ENCODE results near the gene RDX. TPM values are rescaled to one million over a fixed set of nuclear protein-coding genes. Genes with fewer than 3 reads are reported as not detected.
"Not testable (repeated sequence)": the region's sequence is repeated elsewhere in the genome, so short reads cannot be mapped to it uniquely, and the experiment has no call there.

RDX gene
- 58.0 and 67.6 TPM in 2 replicates for total RNA-seq (2014; rRNA removed; shearing (Covaris generic))
- polyA plus RNA-seq (2015; cell fraction: cytosol; rRNA removed): 46.5 and 61.2 TPM in 2 replicates
- 85.2 and 87.6 TPM in 2 replicates for polyA plus RNA-seq (2015; cell fraction: nucleus; rRNA removed)

DNA sequence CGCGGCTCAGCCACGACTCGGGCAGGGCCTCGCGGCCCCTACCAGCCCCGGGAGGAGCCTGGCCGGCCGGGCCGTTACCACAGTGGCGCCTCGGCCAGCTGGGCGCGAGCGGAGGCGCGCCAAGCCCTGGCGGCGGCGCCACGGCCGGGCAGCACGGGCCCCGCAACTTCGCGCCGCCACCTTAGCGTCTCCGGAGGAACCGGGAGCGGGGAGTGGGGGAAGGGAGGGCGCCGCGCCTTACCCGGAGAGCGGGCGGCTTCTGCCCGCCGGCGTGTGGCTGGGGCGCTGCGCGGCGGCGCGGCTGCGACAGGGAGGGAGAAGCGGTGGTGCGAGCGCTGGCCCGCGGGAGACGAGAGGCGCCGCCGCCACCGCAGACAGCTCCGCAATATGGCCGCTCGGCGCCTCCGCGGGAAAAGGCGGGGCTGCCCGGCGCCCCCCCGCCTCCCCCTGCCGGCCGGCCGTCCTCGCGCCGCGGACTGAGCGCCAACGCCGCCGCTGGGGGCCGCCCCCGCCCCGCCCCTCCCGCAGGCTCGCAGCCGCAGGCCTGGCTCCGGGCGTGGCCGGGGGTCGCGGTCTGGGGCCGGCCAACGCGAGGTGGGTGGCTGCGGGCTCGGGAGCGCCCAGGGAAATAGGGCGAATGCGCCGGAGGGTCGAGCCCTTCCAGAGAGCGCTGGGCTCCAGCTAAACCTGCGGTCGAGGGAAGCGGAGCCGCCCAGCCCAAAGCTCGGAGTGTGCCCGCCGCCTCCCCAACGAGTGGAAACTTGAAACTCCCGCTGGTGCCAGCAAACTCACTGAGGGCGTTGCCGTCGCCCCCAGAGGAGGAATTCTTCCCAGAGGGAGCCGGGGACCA is at the start of gene RDX:
RDX (minus strand) TSS at position 389 of the 850 bp plus-strand sequence. CDS start 16,922 bp downstream, outside the sequence.
- peak; percentile 80 for DNase-seq (ENCODE audit: low read depth)

DNA sequence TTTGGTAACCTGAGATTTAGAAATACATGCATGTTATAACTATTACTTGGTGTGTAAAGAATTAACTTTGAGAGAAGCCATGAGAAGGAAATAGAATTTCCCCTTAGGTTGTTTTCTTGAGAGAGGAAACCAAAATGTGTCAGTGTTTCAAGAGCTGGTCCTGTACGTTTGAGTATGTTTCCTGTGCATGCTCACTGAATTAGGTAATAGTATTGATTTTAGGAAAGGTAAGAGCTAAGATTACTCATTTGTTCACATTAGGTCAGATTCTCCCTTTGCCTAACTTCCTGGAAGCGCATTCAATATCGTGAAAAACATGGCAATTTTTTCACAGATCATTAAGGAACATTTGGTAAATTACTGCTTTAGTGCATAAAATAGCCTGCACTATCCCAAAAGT is 49.3 kb upstream of the RDX start:
- no peak for DNase-seq (ENCODE audit: low read depth)

DNA sequence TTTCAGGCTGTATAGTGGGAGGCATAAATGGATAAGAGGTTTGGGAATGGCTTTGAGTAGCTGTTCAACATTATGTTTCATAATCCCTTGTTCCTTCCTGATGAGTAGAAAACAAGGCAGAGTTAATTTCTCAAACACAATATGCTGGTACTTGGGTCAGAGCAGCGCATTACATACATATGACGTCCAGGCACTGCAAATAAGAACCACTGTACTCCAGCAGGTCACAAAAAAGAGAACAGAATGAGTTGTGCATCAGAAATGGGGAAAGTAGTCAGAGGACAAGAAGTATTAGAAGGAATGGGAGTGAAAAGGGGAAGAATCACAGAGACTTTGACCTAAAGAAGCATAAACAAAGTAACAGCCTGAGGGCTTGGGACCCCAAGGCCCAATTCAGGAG is 44.0 kb upstream of the RDX start:
- DNase-seq (ENCODE audit: low read depth): no peak

DNA sequence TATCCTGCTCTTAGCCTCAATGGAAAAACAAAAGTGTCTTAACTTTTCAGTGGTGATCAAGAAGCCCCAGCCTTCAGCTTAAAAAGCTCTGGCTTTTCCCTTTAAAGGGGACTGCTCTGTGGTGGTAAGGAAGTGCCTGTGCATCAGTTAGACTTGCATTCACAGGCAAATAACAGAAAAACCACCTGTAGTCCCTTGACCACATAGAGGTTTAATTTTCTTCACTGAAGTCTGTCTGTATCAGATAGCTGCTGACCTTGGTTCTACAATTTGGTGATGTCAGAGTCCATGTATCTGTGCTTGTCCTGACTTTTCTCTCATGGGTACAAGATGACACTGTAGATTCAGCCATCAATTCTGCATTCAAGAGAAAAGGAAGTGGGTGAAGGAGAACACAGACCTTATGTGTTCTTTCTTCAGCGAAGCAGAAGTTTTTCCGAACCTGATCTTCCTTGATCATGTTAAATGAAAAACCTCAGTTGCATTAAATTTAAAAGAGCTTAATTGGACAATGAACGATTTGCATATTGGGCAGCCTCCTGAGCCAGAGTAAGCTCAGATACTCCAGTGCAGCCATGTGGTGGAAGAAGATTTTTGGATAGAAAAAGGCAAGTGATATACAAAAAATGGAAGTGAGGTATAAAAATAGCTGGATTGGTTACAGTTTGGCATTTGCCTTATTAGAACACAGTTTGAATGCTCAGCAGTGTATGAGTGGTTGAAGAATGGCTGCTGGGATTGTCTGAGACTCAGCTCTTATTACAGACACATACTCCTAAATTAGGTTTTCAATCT is 43.2 kb upstream of the RDX start:
- DNase-seq (ENCODE audit: low read depth): no peak

DNA sequence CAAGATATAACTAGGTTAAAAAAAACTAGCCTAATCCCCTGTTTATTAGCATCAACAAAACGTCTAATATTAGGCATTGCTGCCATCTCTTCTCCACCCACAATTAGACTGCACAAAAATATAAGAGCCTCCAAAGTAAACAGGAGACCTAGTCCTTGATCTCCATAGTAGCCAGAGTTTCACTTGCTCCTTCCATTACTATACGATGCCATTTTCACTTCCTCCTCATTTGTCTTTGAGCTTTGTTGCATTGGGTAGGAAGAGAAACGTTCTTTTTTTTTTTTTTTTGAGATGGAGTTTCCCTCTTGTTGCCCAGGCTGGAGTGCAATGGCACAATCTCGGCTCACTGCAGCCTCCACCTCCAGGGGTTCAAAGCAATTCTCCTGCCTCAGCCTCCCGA is 42.3 kb upstream of the RDX start:
- DNase-seq (ENCODE audit: low read depth): no peak

DNA sequence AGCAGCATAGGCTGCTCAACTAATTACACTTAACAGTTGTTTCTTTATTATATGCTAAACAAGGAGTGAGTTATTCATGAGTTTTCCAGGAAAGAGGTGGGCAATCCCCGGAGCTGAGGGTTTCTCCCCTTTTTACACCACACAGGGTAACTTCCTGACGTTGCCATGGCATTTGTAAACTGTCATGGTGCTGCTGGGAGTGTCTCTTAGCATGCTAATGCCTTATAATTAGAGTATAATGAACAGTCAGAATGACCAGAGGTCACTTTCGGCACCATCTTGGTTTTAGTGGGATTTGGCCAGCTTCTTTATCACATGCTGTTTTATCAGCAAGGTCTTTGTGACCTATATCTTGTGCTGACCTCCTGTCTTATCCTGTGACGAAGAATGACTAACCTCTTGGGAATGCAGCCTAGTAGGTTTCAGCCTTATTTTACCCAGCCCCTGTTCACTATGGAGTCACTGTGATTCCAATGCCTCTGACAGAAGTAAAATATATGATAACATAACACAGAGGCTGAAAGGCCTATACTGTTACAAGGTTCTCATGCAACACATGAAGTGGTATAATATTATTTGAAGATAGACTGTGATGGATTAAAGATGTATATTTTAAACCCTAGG is 41.3 kb upstream of the RDX start:
- peak; percentile 81 for DNase-seq (ENCODE audit: low read depth)

DNA sequence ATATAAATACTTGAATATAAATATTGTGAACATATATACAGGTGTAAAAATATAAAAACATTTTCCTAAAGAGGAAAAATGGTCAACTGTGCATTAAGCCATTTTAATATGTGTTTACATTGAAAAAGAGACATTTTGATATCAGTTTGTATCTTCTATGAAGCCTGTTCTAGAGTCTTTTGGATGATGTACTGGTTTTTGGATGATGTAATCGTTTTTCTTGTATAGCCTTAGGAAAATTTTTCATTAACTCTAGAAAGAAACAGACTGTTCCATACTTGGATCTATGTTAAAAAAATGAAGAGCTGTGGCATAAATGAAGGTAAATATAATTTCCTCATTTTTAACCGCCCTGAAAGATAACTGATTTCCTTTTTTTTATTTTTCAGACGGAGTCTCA is 39.6 kb upstream of the RDX start:
- no peak for DNase-seq (ENCODE audit: low read depth)

DNA sequence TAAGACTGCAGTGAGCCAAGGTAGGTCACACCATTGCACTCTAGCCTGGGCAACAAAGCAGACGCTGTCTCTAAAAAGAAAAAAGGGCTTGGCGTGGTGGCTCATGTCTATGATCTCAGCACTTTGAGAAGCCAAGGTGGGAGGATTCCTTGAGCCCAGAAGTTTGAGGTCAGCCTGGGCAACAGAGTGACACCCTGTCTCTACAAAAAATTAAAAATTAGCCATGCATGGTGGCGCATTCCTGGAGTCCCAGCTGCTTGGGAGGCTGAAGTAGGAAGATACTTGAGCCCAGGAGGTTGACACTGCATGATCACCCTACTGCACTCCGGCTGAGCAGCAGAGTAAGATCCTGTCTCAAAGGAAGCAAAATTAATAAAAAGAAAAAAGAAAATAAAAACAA is 38.9 kb upstream of the RDX start:
- no peak for DNase-seq (ENCODE audit: low read depth)

DNA sequence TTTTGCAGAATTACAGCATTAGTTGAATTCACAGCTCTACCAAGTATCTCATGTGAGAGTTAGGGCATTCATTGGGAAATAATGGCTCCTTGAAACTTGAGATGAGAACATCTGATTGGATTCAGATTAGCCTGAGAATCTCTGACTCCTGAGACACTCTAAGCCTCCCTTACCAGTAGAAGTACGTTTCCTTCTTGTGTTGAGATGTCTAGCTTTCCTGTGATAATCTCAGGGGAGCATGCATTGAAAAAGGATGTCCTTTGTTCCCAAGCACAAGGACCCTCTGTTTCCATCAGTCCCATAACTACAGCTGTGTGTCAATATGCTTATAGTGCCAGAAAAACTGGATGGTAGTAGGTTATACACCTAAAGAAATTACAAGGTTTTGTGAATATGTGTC is 35.2 kb upstream of the RDX start:
- DNase-seq (ENCODE audit: low read depth): no peak

DNA sequence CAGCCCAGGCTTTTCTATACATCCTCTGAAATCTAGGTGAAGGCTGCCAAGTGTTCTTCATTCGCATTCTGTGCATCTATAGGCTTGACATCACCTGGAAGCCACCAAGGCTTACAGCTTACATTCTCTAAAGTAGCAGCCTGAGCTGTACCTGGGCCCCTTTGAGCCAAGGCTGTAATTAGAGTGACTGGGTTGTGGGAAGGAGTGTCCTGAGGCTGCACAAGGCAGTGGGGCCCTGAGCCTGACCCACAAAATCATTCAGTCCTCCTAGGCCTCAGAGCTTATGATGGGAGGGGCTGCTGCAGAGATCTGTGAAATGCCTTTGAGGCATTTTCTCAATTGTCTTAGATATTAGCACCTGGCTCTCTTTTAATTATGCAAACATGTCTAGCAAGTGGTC is 33.0 kb upstream of the RDX start:
- DNase-seq (ENCODE audit: low read depth): no peak

DNA sequence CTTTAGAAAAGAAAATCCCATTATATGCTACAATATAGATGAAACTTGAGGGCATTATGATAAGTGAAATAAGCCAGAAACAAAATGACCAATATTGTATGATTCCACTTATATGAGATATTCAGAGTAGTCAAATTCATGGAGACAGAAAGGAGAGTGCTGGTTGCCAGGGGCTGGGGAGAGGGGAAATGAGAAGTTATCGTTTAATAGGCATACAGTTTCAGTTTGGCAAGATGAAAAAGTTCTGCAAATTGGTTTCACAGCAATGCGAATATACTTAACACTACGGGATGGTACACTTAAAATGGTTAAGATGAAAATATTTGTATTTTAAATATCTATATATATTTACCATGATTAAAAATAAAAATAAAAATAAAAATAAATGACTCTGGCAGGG is 31.1 kb upstream of the RDX start:
- no peak for DNase-seq (ENCODE audit: low read depth)

DNA sequence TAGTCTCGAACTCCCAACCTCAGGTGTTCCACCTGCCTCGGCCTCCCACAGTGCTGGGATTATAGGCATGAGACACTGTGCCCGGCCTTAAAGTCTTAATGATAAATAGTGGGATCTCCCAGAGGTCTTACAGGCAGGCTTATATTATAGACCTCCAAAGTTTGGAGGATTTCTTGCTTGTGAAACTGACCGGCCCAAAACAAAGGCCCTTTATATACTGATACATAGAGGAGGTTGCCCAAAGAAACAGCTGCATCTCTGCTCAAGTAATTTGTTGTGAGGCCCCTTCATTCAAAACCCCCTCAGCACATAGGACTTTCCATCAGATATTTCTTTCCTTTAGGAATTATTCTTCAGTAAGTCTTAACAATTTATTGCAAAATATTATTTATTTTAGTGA is 27.4 kb upstream of the RDX start:
- DNase-seq (ENCODE audit: low read depth): no peak

DNA sequence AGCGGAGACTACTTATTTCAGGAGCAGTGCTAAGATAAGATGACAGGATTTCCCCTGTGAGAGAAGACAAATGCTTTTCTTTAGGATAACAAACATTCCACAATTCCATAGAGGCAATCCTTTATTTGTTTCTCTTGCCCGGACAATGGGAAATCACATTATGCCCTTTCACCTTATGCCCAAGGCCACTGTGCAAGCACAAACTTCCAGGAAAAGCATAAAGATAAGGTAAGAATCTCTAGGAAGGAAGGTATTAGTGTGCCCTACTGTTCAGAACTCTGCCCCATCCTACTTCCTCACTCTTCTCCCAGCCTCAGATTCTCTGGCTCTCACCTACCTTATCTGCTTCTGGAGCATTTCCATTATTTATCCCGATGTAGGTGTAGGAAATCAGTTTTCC is 23.1 kb upstream of the RDX start:
- no peak for DNase-seq (ENCODE audit: low read depth)

DNA sequence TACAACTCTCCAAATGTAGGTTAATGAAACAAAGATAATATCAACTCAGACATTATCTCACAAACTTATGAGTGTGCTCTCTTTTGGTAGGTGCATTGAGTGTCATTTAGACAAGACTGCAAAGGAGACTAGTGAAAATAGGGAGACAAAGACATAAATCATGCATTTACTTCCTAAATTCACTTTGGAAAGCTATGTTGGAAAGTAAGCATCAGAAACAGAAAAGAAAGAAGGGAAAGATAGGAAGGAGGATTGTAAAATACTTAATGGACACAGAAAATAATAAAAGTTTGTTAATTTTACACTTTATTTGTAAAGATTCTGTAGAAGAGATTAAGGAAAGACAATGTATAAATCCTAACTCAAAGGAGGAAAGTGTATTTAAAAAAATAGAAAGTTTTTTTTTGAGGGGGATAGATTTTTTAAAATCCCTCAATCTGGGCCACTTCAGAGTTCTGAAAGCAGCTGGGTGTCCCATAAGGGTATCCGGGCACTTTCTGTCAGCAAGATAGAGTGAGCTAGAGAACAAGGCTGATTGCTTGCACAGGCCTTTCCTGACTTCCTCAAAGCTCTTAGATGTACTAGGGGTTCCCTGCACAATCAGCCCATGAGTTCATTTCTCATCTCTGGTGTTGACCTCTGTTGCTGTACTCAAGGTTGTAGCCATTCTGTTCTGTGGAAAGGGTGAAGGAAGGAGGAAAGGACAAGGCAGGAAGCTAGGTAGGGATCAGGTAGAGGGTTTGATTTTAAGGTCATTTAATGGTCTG is 22.4 kb upstream of the RDX start:
- no peak for DNase-seq (ENCODE audit: low read depth)

DNA sequence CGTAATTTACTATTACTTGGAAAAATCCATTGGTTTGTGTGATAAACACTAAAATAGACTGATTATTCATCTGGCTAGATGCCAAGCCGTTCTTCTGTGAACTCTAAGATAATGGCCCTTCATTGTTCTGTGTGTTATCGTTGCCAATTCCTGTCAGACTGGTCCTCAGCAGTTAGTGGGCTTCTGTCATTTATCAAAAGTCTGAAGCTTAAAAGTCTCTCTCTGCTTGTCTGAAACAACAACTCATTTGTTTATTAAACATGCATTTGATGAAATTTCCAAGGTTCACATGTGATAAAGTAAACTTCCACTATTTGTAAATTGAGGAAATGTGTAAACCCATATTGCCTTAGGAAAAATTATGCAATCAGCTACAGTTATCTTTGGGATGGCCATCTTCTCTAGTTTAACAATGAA is 21.1 kb upstream of the RDX start:
- peak; percentile 49 for DNase-seq (ENCODE audit: low read depth)

DNA sequence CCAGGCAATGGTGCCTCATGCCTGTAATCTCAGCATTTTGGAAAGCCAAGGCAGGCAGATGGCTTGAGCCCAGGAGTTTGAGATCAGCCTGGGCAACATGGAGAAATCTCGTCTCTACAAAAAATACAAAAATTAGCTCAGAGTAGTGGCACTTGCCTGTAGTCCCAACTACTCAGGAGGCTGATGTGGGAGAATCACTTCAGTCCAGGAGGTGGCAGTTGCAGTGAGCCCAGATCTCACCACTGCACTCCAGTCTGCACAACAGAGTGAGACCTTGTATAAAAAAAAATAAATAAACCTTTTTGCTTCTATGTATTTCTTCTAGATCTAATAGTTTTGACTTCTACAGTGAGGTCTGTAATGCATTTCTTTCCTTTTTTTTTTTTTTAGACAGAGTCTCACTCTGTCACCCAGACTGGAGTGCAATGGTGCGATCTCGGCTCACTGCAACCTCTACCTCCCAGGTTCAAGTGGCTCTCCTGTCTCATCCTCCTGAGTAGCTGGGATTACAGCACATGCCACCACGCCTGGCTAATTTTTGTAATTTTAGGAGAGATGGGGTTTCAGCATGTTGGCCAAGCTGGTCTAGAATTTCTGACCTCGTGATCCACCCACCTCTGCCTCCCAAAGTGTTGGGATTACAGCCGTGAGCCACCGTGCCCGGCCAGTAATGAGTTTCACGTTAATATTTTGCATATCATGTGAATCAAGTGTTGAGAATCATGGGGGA is 18.1 kb upstream of the RDX start:
- DNase-seq (ENCODE audit: low read depth): no peak

DNA sequence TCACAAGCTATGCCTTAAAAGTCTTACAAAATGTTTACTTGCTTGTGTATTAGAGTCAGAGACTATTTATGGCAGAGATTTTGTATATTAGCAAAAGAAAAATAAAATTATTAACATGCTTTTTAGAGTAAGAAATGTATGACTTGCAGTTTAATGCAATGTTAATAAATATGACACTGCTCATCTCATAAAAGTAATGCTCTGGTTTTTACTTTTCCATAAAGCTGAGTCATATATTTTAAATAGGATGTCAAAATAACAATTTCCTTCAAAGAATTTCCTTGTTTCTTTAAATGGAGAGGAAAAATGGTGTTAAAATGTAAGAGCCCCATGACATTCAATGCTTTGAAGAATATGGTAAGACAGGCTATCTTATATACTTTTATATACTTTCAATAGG is 16.3 kb upstream of the RDX start:
- no peak for DNase-seq (ENCODE audit: low read depth)

DNA sequence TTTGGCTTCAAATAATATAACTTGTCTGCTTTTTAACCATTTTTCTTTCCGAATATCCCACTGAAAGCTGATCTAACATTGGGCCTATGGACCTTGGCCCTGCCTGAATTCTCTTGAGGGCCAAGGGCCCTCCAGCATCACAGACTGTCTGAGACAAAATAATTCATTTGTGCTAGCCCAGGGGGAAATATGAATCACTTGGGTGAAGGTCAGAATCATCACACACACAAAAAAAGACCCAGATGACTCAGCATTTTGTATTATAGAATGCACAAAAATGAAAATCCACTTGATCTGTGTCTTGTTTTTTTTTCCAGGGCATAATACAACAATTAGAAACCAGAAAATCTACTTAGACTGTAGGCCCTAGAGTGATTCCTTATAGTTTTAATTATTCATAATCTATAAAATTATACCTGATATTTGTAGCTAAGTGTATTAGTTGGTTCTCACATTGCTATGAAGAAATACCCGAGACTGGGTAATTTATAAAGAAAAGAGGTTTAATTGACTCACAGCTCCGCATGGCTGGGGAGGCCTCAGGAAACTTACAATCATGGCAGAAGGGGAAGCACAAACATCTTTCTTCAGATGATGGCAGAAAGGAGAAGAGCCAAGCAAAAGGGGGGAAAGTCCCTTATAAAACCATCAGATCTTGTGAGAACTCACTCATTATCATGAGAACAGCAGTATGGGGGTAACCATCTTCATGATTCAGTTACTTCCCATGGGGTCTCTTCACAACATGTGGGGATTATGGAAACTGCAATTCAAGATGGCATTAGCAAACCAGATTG is 15.6 kb upstream of the RDX start:
- DNase-seq (ENCODE audit: low read depth): peak; percentile 47

DNA sequence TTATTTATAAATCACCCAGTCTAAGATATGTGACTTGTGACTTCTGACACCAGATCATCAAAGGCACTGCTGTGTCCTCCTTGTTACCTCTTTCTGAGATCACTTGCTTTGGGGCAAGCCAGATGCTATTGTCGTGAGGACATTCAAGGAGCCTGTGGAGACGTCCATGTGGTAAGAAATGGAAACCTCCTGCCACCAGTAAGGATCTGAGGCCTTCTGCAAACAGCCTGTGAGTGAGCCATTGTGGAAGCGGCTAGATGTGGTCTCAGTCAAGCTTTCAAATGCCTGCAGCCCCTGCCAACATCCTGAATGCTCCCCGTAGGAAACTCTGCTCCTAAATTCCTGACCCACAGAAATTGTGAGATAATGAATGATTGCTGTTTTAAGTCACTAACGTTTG is 11.7 kb upstream of the RDX start:
- no peak for DNase-seq (ENCODE audit: low read depth)

DNA sequence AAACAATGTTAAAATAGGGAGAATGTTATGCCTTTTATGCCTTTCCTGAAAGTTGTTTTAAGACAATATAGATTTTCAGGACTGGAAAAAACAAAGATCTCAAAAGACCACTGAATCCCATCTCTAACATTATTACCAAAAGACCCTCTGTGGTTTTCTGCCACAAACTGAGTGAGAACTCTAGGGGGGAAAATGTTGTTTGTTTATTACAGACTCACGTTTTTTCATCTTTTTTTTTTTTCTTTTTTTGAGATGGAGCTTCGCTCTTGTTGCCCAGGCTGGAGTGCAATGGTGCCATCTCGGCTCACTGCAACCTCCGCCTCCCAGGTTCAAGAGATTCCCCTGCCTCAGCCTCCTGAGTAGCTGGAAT is 9.6 kb upstream of the RDX start:
- not testable (repeated sequence) for DNase-seq (ENCODE audit: low read depth)
